ENCODE results near the gene PIGZ.
A peak's percentile ranks its signal among the peaks of the same experiment; 100 is the strongest.

Gene PIGZ

DNA sequence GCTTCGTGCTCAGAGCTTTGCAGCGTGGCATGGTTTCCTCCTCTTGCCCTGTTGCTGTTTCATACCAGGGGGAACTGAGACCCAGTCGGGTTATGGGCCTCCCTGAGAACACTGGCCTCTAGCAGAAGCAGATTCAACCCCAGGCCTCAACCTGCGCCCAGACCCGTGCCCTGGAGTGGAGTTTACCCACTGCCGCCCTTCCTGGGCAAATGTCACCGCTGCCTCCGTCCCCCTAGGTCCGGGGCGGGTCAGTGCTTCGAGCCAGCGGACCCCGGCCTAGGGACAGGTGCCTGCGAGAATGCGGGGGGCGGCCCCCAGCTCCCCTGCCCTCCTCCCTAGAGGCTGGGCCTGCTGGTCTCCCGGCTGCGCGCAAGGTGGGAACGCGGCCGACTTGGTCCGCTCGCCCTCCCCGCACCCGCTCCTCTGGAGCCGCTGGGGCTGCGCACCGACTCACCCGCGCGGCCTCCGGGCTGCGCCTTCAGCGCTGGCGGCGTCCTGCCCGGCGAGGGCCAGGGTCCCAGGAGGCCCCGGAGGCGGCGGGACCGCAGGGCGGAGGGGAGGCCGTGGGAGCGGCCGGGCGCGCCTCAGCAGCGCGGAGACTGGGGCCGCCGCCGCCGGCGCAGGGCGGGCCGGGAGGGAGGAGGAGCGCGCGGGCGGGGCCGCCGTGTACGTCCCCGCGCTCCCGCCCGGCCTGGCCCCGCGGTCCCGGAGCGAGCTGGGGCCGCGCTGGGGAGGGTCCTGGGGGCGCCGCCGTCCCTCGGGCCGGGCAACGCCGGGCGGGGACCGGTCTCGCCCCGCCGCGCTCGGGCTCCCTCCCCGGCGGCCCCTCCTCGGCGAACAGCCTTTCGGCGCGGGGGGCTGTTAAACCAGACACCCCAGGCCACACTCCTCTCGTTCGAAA, at the start of gene PIGZ:
Gene PIGZ, minus strand, starts transcription at position 601 of the 901 bp plus-strand sequence. CDS start 16,802 bp downstream, outside the sequence.
- DNase-seq (ENCODE audit: extremely low read depth, low read depth) = peak; percentile 10
- no peak for TF ChIP-seq CTCF (IDR thresholded peaks at IDR 0.05; ENCODE audit: low read depth, low read length)

DNA sequence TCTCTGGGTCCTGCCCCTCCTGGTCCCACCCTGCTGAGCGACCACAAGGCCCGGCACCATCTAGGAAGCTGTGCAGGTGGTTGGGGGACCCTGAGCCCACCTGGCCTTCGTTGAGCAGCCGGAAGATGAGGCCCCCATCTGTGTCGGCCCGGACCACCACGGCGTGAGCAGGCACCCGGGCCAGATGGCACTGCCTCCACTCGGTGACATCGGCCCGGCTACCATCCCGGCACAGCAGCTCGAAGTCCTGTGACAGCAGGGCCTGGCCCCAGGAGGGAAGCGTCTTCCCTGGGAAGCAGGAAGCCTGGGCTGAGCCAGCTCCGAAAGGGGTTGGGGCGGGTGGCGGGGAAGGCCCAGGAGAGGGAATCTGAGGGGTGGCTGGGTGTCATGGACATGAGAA, 48.4 kb upstream of the PIGZ start:
- no peak for TF ChIP-seq CTCF (IDR thresholded peaks at IDR 0.05; ENCODE audit: low read depth, low read length)
- no peak for DNase-seq (ENCODE audit: extremely low read depth, low read depth)

DNA sequence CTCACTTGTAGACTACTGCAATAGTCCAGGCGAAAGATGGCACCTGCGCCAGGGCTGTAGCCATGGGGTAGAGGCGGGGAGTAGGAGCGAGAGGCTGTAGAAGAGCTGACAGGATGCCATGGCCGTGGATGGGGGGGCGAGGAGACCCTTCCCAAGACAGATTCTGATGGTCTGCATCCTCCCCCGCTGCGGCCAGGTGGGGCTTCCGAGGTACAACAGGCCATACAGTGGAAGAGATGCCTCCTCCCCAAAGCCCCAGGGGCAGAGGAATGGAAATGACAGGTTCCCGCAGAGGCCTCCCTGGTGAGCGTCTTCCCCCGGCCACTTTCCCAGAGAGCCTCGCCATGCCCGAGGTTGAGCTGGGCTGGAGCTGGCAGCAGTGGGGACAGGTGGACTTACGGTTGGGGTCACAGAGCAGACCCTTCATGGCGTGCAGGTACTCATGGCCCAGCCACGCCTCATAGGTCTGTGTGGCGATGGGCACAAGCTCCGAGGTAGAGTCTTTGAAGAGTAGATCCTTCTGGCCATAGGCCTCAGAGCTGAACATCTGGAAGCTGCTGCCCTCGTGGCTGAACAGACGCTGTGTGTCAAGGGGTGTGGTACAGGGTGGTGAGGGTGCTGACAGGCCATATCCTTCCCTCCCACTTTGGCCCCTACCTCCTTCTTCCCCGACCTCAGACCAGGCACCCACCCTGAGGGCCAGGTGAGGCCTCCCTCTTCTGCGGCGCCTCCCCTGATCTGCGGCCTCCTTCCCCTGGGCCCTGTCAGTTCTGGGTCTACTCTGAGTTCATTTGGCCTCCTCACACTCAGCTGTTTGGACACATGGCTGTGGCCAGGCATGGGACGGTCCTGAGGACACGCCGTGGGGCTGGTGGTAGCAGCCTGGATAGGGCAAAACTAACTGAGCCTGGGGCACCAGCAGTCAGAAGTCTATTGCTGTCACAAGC, 47.4 kb upstream of the PIGZ start:
- DNase-seq (ENCODE audit: extremely low read depth, low read depth) = no peak
- no peak for TF ChIP-seq CTCF (IDR thresholded peaks at IDR 0.05; ENCODE audit: low read depth, low read length)

- no peak for DNase-seq (ENCODE audit: extremely low read depth, low read depth)
- no peak for TF ChIP-seq CTCF (IDR thresholded peaks at IDR 0.05; ENCODE audit: low read depth, low read length)
These were observed 46.4 kb upstream of the PIGZ start for GRCh38 chr3:197014942-197015575.

DNA sequence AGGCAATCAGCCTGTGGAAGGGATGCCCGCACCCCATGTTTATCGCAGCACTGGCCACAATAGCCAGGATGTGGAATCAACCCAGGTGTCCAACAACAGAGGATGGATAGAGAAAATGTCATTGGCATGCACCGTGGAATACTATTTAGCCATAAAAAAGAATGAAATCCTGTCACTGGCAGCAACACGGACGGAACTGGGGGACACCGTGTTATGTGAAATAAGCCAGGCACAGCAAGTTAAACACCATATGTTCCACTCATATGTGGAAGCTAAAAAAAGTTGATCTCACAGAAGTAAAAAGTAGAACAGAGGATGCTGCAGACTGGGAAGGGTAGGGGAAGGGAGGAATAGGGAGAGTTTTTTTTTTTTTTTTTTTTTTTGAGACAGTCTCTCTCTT, 45.4 kb upstream of the PIGZ start:
- no peak for DNase-seq (ENCODE audit: extremely low read depth, low read depth)
- no peak for TF ChIP-seq CTCF (IDR thresholded peaks at IDR 0.05; ENCODE audit: low read depth, low read length)

DNA sequence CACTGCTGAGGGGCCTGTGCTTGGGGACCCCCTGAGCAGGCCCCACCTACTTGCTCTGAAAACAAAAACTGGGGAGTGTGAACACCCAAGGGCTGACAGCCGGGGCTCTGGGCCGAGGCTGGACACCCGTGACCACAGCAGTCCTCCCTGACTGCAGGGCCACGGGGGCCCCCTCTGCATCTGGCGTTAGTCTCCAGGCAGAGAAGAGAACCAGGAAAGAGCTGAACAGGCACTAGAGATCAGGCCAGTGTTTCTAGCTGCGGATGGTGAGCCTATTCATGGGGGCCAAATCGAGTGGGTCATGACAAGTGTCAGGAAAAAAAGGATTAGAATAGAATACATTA, 43.9 kb upstream of the PIGZ start:
- DNase-seq (ENCODE audit: extremely low read depth, low read depth) = no peak
- TF ChIP-seq CTCF (IDR thresholded peaks at IDR 0.05; ENCODE audit: low read depth, low read length) = no peak

Measured in AG09319 (cell line).